Measurements from ENCODE around the gene SMYD1. TPM values are rescaled to one million over a fixed set of nuclear protein-coding genes. Genes with fewer than 3 reads are reported as not detected.

The SMYD1 gene
- total and polyA plus RNA-seq, 10 of the 15 experiments (the other 5 are each of a cell fraction or from before 2014, with no cell fraction given): 0.09 TPM; not detected in 9

DNA sequence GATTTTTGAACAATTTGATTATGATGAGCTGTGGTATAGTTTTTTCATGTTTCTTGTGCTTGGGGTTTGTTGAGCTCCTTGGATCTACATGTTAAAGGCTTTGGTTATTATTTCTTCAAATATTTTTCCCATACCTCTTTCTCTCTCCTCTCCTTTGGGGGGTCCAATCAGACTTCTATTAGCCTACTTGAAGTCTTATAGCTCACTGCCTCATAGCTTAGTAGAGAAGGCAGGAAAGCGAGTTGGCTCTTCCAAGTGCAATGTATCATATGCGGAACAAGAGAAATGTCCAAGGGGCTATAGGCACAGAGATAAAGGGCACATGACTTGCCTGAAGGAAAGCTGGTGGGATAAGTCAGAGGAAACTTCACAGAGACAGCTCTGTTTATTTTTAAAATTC lies 74.3 kb downstream of the SMYD1 start:
- ATAC-seq (no peak), DNase-seq (ENCODE audit: low read depth, low spot score) (no peak), FAIRE-seq (no peak)
- H3K36me3 ChIP-seq (ENCODE audit: control insufficient read depth in 2 of 2, insufficient read depth in 2 of 2, low read length in 1 of 2): no peaks in the 10 kb centered on the region
- H3K27ac ChIP-seq (ENCODE audit: control insufficient read depth, insufficient read depth): no peak overlapping the region
- POLR2A ChIA-PET: no interaction called here
- BruUV-seq (replicated peaks): no TSS peak
- RAD21 ChIA-PET (ENCODE audit: unreplicated experiment): interaction anchor here (1.1 kb wide), 1 partner anchor 82 kb away, joined by 3 read pairs; no protein-coding TSS in a partner anchor
- no peaks in the 10 kb centered on the region for H4K20me1 ChIP-seq (ENCODE audit: control insufficient read depth, insufficient read depth)
- 0 out of 4 replicates have a peak, but pooled peaks cover 0 to 2% of the 10 kb centered on the region in 2 experiments for H3K27me3 ChIP-seq (replicated peaks in 1 of 2; ENCODE audit: control insufficient read depth in 2 of 2, insufficient read depth in 2 of 2, low read length in 1 of 2)
- in situ Hi-C loops (cut with MboI): no loop called here
- no peak for TF ChIP-seq FOXK2 (IDR thresholded peaks at IDR 0.05)
- TF ChIP-seq PAX5 (IDR thresholded peaks at IDR 0.05; ENCODE audit: borderline replicate concordance, low read depth, low read length): no peak
- no peak for TF ChIP-seq CBX5 (IDR thresholded peaks at IDR 0.05; ENCODE audit: low read depth)
- no peak for TF ChIP-seq ZBED1 (IDR thresholded peaks at IDR 0.05; ENCODE audit: borderline replicate concordance)
- no peak for TF ChIP-seq RELA (IDR thresholded peaks at IDR 0.05; ENCODE audit: borderline replicate concordance, partially characterized antibody)
- TF ChIP-seq, protein P1, sequence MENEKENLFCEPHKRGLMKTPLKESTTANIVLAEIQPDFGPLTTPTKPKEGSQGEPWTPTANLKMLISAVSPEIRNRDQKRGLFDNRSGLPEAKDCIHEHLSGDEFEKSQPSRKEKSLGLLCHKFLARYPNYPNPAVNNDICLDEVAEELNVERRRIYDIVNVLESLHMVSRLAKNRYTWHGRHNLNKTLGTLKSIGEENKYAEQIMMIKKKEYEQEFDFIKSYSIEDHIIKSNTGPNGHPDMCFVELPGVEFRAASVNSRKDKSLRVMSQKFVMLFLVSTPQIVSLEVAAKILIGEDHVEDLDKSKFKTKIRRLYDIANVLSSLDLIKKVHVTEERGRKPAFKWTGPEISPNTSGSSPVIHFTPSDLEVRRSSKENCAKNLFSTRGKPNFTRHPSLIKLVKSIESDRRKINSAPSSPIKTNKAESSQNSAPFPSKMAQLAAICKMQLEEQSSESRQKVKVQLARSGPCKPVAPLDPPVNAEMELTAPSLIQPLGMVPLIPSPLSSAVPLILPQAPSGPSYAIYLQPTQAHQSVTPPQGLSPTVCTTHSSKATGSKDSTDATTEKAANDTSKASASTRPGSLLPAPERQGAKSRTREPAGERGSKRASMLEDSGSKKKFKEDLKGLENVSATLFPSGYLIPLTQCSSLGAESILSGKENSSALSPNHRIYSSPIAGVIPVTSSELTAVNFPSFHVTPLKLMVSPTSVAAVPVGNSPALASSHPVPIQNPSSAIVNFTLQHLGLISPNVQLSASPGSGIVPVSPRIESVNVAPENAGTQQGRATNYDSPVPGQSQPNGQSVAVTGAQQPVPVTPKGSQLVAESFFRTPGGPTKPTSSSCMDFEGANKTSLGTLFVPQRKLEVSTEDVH (IDR thresholded peaks at IDR 0.05; ENCODE audit: low read depth, partially characterized antibody): no peak
- no peak for TF ChIP-seq EGR1 (IDR thresholded peaks at IDR 0.05; ENCODE audit: borderline replicate concordance in 1 of 2, low read depth in 2 of 2, low read length in 2 of 2)
- TF ChIP-seq BACH1 (IDR thresholded peaks at IDR 0.05; ENCODE audit: borderline replicate concordance): no peak
- TF ChIP-seq MTA3 (IDR thresholded peaks at IDR 0.05; ENCODE audit: borderline replicate concordance, low read length): no peak
- no peak for TF ChIP-seq MEF2B (IDR thresholded peaks at IDR 0.05; ENCODE audit: partially characterized antibody, poor library complexity, severe bottlenecking)
- TF ChIP-seq RCOR1 (conservative IDR thresholded peaks at IDR 0.05; ENCODE audit: low read depth, low read length): no peak
- H3K4me2 ChIP-seq (ENCODE audit: control insufficient read depth, insufficient read depth): no peak overlapping the region
- H3K4me3 ChIP-seq: no peak overlapping the region
- no peak overlapping the region for H2AFZ ChIP-seq (ENCODE audit: control insufficient read depth, low read depth, low read length)
- no peak overlapping the region for H3K9ac ChIP-seq (ENCODE audit: control insufficient read depth, insufficient read depth, low read length)
- 25% methylated on average over 2 of the region's 2 CpGs for WGBS (ENCODE audit: insufficient coverage, insufficient replicate concordance, low lambda C conversion rate, missing lambda C conversion rate)
- CTCF ChIA-PET: no interaction called here
- H3K4me1 ChIP-seq (ENCODE audit: control insufficient read depth, insufficient read depth, low read length): no peaks in the 10 kb centered on the region
- SMC1A ChIA-PET (ENCODE audit: uncharacterized antibody, unreplicated experiment): interaction anchor here (0.6 kb wide), 1 partner anchor 66 kb away, joined by 3 read pairs; no protein-coding TSS in a partner anchor
- H3K79me2 ChIP-seq (ENCODE audit: control insufficient read depth, insufficient read depth, low read length): no peaks in the 10 kb centered on the region
- intact Hi-C loops (cut with micrococcal nuclease; ENCODE audit: unreplicated experiment): no loop called here
- H3K9me3 ChIP-seq (replicated peaks; ENCODE audit: control insufficient read depth, insufficient read depth, low read length): no peaks in the 10 kb centered on the region

Data from GM12878 (cell line).